Right lobe of liver (tissue), 6 donors: ENCODE measurements around the gene SLC18A3. TPM values are rescaled to one million over a fixed set of nuclear protein-coding genes. Genes with fewer than 3 reads are reported as not detected.
A peak's percentile ranks its signal among the peaks of the same experiment; 100 is the strongest.

ENCODE experiments used
- ATAC-seq, 4 donors: fragments of 200-7000 bp; cut with Tn5 transposase; one replicate each; pipeline ENCODE4 v1.9.1; 2020; ENCODE audit warnings: mild to moderate bottlenecking in 4 of 4, moderate library complexity in 4 of 4
- DNase-seq, 3 donors: peaks; one replicate each; pipeline ENCODE4 v3.0.0-alpha.2; 2020
- H3K27ac ChIP-seq, 3 donors: fragments of 200-600 bp; one replicate each; pipeline ENCODE4 v1.8.0; 2022
- H3K27me3 ChIP-seq, 2 donors: fragments of 200-600 bp; one replicate each; pipeline ENCODE4 v1.8.0; 2022
- H3K36me3 ChIP-seq, 4 donors: fragments of 200-600 bp; sonication (generic) in 1 of 4; one replicate each; pipeline versions ENCODE4 v1.5.1 to v1.8.0; 2017 to 2022; ENCODE audit warnings: control low read depth in 1 of 4
- H3K4me1 ChIP-seq, 4 donors: fragments of 200-600 bp; sonication (generic) in 1 of 4; one replicate each; pipeline versions ENCODE4 v1.5.1 to v1.8.0; 2017 to 2022; ENCODE audit warnings: control low read depth in 1 of 4
- H3K4me3 ChIP-seq, 3 donors: fragments of 200-600 bp; one replicate each; pipeline ENCODE4 v1.8.0; 2022
- H3K9me3 ChIP-seq, 4 donors: fragments of 200-600 bp; sonication (generic) in 1 of 4; one replicate each; pipeline versions ENCODE4 v1.5.1 to v1.8.0; 2017 to 2022; ENCODE audit warnings: control low read depth in 1 of 4
- POLR2A ChIP-seq: fragments of 450-650 bp; IDR thresholded peaks from one replicate; pipeline ENCODE4 v1.6.1; 2017; ENCODE audit warnings: antibody characterized with exemption, mild to moderate bottlenecking
- WGBS: methylation state at CpG from one replicate; pipeline ENCODE4 v1.1.6; 2018; ENCODE audit warnings: low coverage, low lambda C conversion rate; ENCODE audit not compliant: insufficient coverage; ENCODE audit errors: missing lambda C conversion rate; 5-methylcytosine and 5-hydroxymethylcytosine counted together
- intact Hi-C, 2 donors: fragments of 100-400 bp; cut with DNase I; formaldehyde crosslinking; loops; one replicate each; pipeline versions ENCODE4 v1.11.2 to v1.14.1; 2022
- total RNA-seq, 6 experiments: library from RNA; depleted of rRNA in 2 of 6; stranded (reverse); fragments of >200 nt in 2 of 6; fragmentation: NEBNext Ultra II Directional in 3 of 6; extraction: Animal tissue kit (Norgen Biotek cat#: 25700) in 3 of 6; gene quantifications; one replicate each; pipeline versions ENCODE4 v1.1.0 to v1.2.4, GENCODE V29; 2016 to 2023
- TF ChIP-seq, protein P1 (sequence below), 4 donors: fragments of 200-600 bp in 3 of 4; fragments of 450-650 bp in 1 of 4; IDR thresholded peaks; one replicate each; pipeline versions ENCODE4 v1.5.1 to v1.8.0; 2016 to 2022; ENCODE audit warnings: antibody characterized with exemption in 4 of 4, mild to moderate bottlenecking in 2 of 4
- donor health status: DM: no; HTN: yes; CAD: no.
- donor health status: DM: no; HTN: no; CAD: no.
- donor health status: DM: no; HTN: no; CAD: no.
- donor health status: DM: no; HTN: yes; CAD: no.
- donor health status: DM: no; HTN: yes; CAD: no.

Gene SLC18A3
- total RNA-seq, 6 experiments from 2014 or later: not detected

- H3K9me3 ChIP-seq: no peaks in the 10 kb centered on the region
- ATAC-seq: no peak
- no peak overlapping the region for H3K27ac ChIP-seq
- intact Hi-C loops: no loop called here
- TF ChIP-seq, protein P1, sequence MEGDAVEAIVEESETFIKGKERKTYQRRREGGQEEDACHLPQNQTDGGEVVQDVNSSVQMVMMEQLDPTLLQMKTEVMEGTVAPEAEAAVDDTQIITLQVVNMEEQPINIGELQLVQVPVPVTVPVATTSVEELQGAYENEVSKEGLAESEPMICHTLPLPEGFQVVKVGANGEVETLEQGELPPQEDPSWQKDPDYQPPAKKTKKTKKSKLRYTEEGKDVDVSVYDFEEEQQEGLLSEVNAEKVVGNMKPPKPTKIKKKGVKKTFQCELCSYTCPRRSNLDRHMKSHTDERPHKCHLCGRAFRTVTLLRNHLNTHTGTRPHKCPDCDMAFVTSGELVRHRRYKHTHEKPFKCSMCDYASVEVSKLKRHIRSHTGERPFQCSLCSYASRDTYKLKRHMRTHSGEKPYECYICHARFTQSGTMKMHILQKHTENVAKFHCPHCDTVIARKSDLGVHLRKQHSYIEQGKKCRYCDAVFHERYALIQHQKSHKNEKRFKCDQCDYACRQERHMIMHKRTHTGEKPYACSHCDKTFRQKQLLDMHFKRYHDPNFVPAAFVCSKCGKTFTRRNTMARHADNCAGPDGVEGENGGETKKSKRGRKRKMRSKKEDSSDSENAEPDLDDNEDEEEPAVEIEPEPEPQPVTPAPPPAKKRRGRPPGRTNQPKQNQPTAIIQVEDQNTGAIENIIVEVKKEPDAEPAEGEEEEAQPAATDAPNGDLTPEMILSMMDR (IDR thresholded peaks at IDR 0.05): no peak
- no peak for TF ChIP-seq POLR2A
- 5% methylated on average over 10 of the region's 23 CpGs for WGBS
- no peak overlapping the region for H3K4me3 ChIP-seq
- H3K4me1 ChIP-seq: peaks cover 0 to 6% (median 0%) of the 10 kb centered on the region in 4 donors
- H3K27me3 ChIP-seq: peaks cover 7 to 27% of the 10 kb centered on the region in 2 donors
- DNase-seq: peak in 2 of 3 donors; percentile 2 to 29
- no peaks in the 10 kb centered on the region for H3K36me3 ChIP-seq
Measured at GRCh38 chr10:49613165-49613881, 3.2 kb downstream of the SLC18A3 start.

- intact Hi-C loops: no loop called here
- Histone ChIP-seq H3K27me3 (peaks cover 7 to 22% of the 10 kb centered on the region in 2 donors), H3K4me1 (peaks cover 0 to 6% (median 0%) of the 10 kb centered on the region in 4 donors), H3K27ac (no peak within 1 kb of the TSS), H3K36me3 (no peaks in the 10 kb centered on the region), H3K4me3 (no peak within 1 kb of the TSS), H3K9me3 (no peaks in the 10 kb centered on the region)
- DNase-seq (peak in 1 of 3 donors; percentile 14), ATAC-seq (no peak)
- 3% methylated on average over 9 of the region's 10 CpGs for WGBS
- no peak for TF ChIP-seq POLR2A
- TF ChIP-seq, protein P1 (IDR thresholded peaks at IDR 0.05): no peak
Measured at GRCh38 chr10:49613882-49614241, 3.8 kb downstream of the SLC18A3 start, which contains the start of gene CHAT. Gene CHAT (plus strand): TSS chr10:49614037. CDS start chr10:49614190, 153 bp downstream.

DNA sequence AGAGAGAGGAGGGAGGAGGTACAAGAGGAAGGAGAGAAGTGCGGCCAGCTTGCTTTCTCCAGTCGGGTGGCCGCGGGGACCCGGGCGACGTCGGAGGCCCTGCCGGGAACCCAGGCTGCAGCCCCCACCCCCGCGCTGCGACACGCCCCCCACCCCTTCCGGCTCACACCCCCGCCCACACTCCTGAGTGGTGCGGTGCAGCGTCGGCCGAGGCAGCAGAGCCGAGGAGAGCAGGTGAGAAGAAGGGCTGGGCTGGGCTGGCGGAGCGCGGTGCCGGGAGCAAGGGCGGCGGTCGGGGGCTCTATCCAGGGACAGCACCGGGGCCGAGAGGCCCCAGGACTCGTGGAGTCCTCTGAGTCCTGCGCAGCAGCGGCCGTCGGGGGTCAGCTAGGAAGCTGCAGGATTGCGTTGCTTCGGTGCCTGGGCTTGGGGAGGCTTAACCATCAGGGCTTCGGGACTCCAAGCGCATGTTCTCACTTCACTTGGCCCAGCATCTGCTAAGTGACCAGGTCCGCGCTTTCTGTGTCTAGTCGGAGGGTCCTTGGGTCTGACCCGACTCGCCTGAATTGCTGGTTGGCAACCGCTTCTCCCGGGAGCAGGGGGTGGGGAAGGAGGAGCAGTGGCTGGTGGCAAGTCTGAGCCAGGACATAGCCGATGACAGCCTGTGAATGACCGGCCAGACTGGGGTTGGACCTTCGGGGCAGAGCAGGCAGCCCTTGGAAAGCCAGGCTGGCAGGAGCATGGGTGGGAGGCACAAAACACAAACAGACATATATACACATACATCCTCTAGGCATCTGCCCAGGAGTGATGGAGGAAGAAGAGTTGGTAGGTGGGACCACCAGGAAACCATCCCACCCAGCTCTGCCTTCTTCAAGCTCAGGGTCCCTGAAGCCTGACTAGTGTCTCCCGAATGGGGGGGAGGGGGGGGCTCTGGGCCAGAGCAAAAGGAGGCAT, 4.4 kb downstream of the SLC18A3 start:
- peak in 2 of 3 donors; percentile 33 to 34 for DNase-seq
- H3K27me3 ChIP-seq: peaks cover 7 to 19% of the 10 kb centered on the region in 2 donors
- no peaks in the 10 kb centered on the region for H3K36me3 ChIP-seq
- no peak for ATAC-seq
- TF ChIP-seq, protein P1 (IDR thresholded peaks at IDR 0.05): no peak
- no peak overlapping the region for H3K4me3 ChIP-seq
- WGBS: 2% methylated on average over 7 of the region's 49 CpGs
- no peak overlapping the region for H3K27ac ChIP-seq
- intact Hi-C loops: no loop called here
- H3K4me1 ChIP-seq: peaks cover 0 to 6% (median 0%) of the 10 kb centered on the region in 4 donors
- no peaks in the 10 kb centered on the region for H3K9me3 ChIP-seq

DNA sequence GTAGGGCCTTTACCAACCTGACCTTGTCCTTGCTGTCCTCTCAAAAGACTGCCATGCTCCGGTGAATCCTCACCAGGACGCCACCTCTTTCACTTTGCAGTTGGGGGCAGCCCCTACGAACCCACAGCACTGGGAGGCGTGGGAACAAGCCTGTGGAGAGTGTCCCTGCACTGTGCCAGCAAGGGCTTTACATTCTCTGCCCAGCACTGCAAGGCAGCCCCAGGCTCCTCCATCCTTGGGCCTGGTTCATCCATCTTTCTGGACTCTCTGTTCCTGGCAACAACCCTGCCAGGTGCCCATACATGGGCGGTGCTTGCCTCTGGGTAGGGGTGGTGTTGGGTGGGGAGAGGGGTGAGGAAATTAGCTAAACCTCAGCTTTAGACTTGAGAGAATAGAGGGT, 5.1 kb downstream of the SLC18A3 start:
- H3K4me1 ChIP-seq: peaks cover 0 to 6% (median 0%) of the 10 kb centered on the region in 4 donors
- no peak for ATAC-seq
- no peaks in the 10 kb centered on the region for H3K9me3 ChIP-seq
- 23% methylated on average over 3 of the region's 5 CpGs for WGBS
- H3K27me3 ChIP-seq: peaks cover 7 to 19% of the 10 kb centered on the region in 2 donors
- H3K27ac ChIP-seq: no peak overlapping the region
- no peak overlapping the region for H3K4me3 ChIP-seq
- intact Hi-C loops: no loop called here
- TF ChIP-seq POLR2A: no peak
- TF ChIP-seq, protein P1 (IDR thresholded peaks at IDR 0.05): no peak
- DNase-seq: peak in 2 of 3 donors; percentile 17 to 29
- H3K36me3 ChIP-seq: no peaks in the 10 kb centered on the region
